BLaER1 (cell line): ENCODE data around the gene CCDC85C.

Experiments used
- H3K27ac ChIP-seq: shearing (Covaris generic); formaldehyde crosslinking; 2 replicates; pipeline ENCODE4 v1.8.1; 2022
- H3K27me3 ChIP-seq: shearing (Covaris generic); formaldehyde crosslinking; 2 replicates; pipeline ENCODE4 v1.8.1; 2022
- H3K36me3 ChIP-seq: shearing (Covaris generic); formaldehyde crosslinking; 2 replicates; pipeline ENCODE4 v1.8.1; 2022
- H3K4me1 ChIP-seq: shearing (Covaris generic); formaldehyde crosslinking; 2 replicates; pipeline ENCODE4 v1.8.1; 2022
- H3K4me2 ChIP-seq: shearing (Covaris generic); formaldehyde crosslinking; 2 replicates; pipeline ENCODE4 v1.8.1; 2022
- H3K4me3 ChIP-seq: shearing (Covaris generic); formaldehyde crosslinking; 2 replicates; pipeline ENCODE4 v1.8.1; 2022
- H3K9ac ChIP-seq: shearing (Covaris generic); formaldehyde crosslinking; 2 replicates; pipeline ENCODE4 v1.8.1; 2022
- H3K9me3 ChIP-seq: shearing (Covaris generic); formaldehyde crosslinking; 2 replicates; pipeline ENCODE4 v1.8.1; 2022
- H4K20me1 ChIP-seq: shearing (Covaris generic); formaldehyde crosslinking; 2 replicates; pipeline ENCODE4 v1.8.1; 2022
- Cebpa-rat ChIP-seq: shearing (Covaris generic); IDR thresholded peaks from 2 replicates; pipeline ENCODE4 v1.8.1; 2022

CCDC85C gene

DNA sequence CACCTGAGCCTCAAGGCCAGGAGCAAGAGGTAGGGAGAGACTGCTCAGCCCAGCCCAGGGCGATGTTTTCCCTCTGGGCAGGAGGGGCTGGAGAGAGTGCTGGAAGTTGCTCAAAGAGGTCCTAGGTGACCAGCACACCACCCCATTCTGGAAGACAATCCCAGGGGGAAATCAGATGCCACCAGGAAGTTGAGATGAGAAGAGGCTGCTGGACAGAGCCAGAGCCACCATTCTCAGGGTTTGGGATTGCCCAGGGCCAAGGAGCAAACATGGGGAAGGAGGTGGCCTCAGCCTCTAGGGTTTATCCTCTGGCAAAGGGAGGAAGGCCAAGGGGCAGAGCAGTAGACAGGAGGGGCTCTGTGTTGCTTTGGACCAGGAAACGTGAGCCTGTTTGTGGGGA, 11.6 kb downstream of the CCDC85C start:
- Histone ChIP-seq H3K36me3 (no peaks in the 10 kb centered on the region), H3K4me1 (peaks cover 98% of the 10 kb centered on the region), H3K9me3 (no peaks in the 10 kb centered on the region), H3K27ac (peak overlapping the region; percentile 54), H3K4me2 (peak overlapping the region; percentile 80), H4K20me1 (peaks cover 22% of the 10 kb centered on the region; the same call in 1 of the 2 replicates), H3K9ac (no peak overlapping the region), H3K27me3 (no peaks in the 10 kb centered on the region), H3K4me3 (no peak overlapping the region)
- no peak for TF ChIP-seq Cebpa-rat

DNA sequence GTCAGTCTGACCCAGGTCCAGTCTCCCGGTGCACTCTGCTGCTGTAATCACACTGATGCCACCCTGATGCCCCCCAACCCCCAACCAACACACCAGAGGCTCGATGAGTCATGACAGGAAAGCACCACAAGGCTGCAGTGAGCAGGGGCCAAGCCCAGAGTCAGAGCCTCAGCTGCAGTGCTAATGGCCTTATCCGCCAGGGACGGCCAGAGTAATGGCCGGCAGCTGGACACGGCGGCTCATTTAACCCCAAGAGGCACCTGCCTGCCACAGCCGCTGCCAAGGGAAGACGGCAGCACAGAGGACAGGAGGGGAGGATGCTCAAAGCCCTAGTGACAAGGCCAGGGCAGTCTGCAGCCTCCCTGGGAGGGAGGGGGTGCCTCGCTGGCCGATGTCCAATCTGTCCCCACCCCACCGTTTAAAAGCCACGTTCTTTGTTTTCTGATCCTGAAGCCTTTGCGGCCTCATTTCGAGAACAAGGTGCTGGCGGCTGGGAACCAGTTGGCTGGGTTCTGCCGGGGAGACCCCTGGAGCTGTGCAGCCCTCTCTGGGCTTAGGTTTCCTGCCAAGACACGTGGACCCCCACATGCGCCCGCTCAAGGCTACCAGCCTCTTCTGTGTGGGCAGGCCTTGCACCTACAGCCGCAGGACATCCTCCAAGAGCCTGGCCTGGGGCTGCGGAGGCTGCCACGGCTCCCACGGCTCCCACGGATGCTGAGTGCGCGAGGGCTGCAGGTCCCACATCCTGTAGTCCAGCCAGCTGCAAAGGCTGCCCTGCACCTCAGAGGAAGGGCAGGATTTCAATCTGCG, 13.1 kb downstream of the CCDC85C start:
- H4K20me1 ChIP-seq: peaks cover 37% of the 10 kb centered on the region
- no peaks in the 10 kb centered on the region for H3K36me3 ChIP-seq
- H3K9ac ChIP-seq: peak overlapping the region; percentile 72; the same call in 1 of the 2 replicates
- H3K4me1 ChIP-seq: peaks cover 98% of the 10 kb centered on the region
- peak overlapping the region; percentile 81 for H3K27ac ChIP-seq
- H3K4me2 ChIP-seq: peak overlapping the region; percentile 80
- peak overlapping the region; percentile 34; the same call in 1 of the 2 replicates for H3K4me3 ChIP-seq
- H3K27me3 ChIP-seq: no peaks in the 10 kb centered on the region
- no peak for TF ChIP-seq Cebpa-rat
- H3K9me3 ChIP-seq: no peaks in the 10 kb centered on the region

DNA sequence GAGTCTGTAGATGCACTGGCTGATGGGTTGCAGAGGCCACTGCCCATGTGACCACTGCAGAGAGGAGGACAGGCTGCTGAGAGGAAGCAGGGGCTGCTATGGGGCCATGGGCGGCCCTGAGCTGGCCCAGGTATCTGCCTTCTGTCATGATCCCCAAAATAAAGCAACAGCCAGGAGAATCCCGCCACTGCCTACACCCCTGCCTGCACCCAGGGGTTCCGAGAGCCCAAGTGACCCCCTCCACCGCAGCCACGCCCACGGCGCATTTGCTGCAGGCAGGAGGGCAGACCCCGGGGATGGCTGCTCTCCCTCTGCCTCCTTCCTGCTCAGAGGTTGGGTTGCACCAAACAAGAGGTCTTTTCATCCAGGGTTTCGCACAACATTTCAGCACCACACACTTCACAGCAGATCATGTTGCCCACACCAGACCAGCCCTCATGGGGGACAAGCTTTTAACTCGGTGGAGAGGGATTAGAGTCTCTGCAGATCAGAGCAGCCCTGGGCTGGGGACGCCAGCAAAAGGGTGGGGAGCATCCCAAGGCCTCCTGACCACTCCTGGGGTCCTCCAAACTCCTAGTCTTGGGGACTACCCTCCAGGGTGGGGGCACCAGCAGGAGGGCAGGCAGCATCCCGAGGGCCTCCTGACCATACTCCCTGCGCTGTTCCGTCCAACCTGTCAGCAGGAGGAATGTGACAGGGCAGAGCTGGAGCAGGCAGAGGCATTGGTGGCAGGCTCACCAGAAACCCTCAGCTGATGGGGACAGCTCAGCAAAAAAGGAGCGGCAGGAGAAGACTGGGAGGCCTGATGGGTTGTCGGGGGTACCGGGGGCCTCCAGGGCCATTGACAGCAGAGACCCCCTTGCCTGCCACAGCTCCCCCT, 14.1 kb downstream of the CCDC85C start:
- Histone ChIP-seq H3K4me2 (peak overlapping the region; percentile 80), H3K27ac (peak overlapping the region; percentile 81), H3K4me1 (peaks cover 98% of the 10 kb centered on the region), H3K36me3 (no peaks in the 10 kb centered on the region), H3K9me3 (no peaks in the 10 kb centered on the region), H3K9ac (peak overlapping the region; percentile 72), H4K20me1 (peaks cover 47% of the 10 kb centered on the region), H3K4me3 (peak overlapping the region; percentile 34), H3K27me3 (no peaks in the 10 kb centered on the region)
- no peak for TF ChIP-seq Cebpa-rat

DNA sequence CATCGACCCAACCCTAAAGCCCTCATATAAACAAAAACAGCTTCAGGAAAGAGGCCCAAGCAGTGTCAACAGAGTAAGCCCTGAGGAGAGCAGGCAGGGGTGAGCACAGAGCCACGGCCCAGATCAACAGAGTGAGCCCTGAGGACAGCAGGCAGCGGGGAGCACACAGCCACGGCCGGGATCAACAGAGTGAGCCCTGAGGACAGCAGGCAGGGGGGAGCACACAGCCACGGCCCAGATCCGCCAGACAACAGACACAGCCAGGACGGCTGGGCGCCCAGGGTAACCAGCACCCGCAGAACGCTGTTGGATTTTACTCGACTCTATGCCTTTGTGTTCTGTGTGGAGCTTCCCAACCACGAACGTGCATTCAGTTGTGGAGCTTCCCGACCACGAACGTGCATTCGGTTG, 15.0 kb downstream of the CCDC85C start:
- no peaks in the 10 kb centered on the region for H3K36me3 ChIP-seq
- H3K4me1 ChIP-seq: peaks cover 98% of the 10 kb centered on the region
- H3K27me3 ChIP-seq: no peaks in the 10 kb centered on the region
- H3K4me3 ChIP-seq: peak overlapping the region; percentile 34
- H3K9me3 ChIP-seq: no peaks in the 10 kb centered on the region
- peaks cover 56% of the 10 kb centered on the region for H4K20me1 ChIP-seq
- no peak for TF ChIP-seq Cebpa-rat
- peak overlapping the region; percentile 80 for H3K4me2 ChIP-seq
- H3K9ac ChIP-seq: peak overlapping the region; percentile 72
- peak overlapping the region; percentile 81 for H3K27ac ChIP-seq

DNA sequence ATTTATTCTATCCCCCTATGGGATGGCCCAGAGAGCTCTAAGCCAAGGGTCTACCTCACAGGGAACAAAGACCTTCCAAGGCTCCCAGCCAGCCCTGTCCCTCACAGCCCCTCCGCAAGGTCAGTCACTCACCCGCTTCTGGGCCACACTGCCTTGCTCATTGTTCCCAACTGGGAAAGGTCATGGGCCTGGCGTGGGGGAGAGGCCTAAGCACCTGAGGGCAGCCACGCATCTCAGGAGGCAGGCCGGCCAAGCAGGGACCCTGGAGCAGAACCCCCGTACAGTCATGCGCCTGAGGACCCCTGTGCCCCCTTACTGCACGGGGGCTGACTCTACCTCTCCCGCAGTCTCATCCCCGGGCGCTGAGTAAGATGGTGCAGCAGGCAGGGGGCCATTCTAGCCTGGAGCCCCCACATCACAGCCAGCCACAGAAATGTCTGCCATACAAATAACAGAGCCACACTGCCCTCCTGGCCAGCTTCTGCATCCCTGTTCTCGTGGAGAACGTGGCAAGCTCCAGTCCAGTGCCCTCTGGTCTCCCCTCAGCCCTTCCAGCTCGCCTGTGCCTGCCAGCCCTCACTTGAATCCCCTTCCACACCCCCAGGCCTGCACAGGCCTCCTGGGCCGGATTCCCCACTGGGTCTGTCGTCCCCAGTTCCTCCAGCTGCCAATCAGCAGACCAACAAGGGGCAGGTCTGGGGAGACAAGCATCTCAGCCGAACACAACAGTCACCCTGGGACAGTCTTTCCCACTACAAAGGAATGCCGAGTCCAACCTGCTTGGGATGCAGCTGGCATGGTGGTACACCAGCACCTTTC, 16.3 kb downstream of the CCDC85C start:
- Histone ChIP-seq H3K9me3 (no peaks in the 10 kb centered on the region), H3K4me1 (peaks cover 92% of the 10 kb centered on the region), H3K27me3 (no peaks in the 10 kb centered on the region), H3K9ac (peak overlapping the region; percentile 72; the same call in 1 of the 2 replicates), H3K4me2 (peak overlapping the region; percentile 80), H4K20me1 (peaks cover 66% of the 10 kb centered on the region), H3K4me3 (no peak overlapping the region), H3K36me3 (no peaks in the 10 kb centered on the region), H3K27ac (peak overlapping the region; percentile 81)
- no peak for TF ChIP-seq Cebpa-rat

DNA sequence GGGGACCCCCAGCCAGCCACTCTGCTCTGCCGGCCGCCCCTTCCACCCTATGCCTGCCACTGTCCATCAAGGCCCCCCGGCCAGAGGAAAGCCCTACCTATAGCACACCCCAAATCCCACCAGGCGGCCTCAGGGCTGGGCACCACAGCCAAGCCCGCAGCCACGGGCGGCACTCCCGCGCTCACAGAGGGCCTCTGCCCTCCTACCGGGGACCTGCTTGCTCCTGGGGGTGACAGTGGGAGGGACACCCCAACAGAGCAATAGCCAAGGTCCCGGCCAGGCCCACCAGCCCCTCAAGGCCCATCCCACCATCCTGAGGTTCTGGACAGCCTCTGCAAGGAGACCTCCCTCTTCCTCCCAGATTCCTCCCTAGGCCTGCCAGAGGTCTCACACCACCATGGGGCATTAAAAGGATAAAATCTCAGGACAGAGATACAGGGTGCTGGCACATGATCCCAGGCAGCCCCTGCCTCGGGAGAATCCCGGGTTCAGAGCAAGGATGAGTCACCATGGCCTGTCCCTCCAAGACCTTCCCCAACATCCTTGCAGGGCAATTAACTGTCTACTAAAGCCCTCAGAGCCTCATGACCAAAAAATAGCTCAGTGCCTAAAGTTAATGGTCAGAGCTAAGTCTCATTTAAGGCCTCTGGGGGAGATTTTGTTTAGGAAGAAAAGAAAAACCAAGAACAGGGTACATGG, 17.1 kb downstream of the CCDC85C start:
- H3K4me1 ChIP-seq: peaks cover 92% of the 10 kb centered on the region
- TF ChIP-seq Cebpa-rat: no peak
- peak overlapping the region; percentile 81 for H3K27ac ChIP-seq

DNA sequence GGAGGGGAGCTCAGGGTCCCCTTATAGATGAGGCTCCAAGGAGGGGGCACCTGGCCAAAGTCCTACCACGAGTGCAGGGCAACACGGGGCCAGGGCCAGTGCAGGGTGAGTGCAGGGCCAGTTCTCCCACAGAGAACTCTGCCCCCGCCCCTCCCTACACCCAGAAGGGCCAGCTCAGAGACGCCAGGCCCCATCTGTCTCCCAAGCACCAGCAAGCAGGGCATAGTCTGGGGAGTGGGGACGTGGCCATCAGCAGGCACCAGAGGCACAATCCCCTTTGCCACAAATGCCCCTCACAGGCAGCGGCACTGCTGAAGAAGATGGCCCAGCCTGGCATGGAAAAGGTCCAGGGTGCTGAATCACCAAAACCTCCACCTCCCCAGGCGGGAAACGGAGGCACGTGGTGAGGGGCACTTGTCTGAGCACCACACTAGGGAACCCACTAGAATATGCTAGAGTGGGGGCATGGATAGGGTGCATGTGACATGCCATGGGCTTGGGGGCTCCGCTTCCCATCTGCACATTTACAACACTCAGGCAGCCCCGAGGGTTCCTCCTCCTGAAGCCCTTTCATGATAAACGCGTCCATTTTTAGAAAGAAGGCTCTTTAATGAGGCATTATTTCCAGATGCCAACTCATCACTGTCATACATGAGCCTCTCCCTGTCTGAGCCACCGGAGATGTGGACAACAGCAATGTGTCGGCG, 17.8 kb downstream of the CCDC85C start:
- no peak for TF ChIP-seq Cebpa-rat
- peak overlapping the region; percentile 81 for H3K27ac ChIP-seq
- H3K4me1 ChIP-seq: peaks cover 92% of the 10 kb centered on the region
- peak overlapping the region; percentile 80 for H3K4me2 ChIP-seq
- peaks cover 81% of the 10 kb centered on the region for H4K20me1 ChIP-seq
- no peaks in the 10 kb centered on the region for H3K27me3 ChIP-seq
- H3K9ac ChIP-seq: peak overlapping the region; percentile 49
- 0 out of 2 replicates have a peak, but pooled peaks cover 5% of the 10 kb centered on the region for H3K36me3 ChIP-seq
- H3K9me3 ChIP-seq: no peaks in the 10 kb centered on the region
- no peak overlapping the region for H3K4me3 ChIP-seq

More for the DNA sequence above, 17.1 kb downstream of the CCDC85C start:
- H3K4me2 ChIP-seq: peak overlapping the region; percentile 80
- peaks cover 74% of the 10 kb centered on the region for H4K20me1 ChIP-seq
- 0 out of 2 replicates have a peak, but pooled peaks cover 3% of the 10 kb centered on the region for H3K36me3 ChIP-seq
- H3K9ac ChIP-seq: peak overlapping the region; percentile 49; the same call in 1 of the 2 replicates
- no peak overlapping the region for H3K4me3 ChIP-seq
- H3K27me3 ChIP-seq: no peaks in the 10 kb centered on the region
- no peaks in the 10 kb centered on the region for H3K9me3 ChIP-seq

DNA sequence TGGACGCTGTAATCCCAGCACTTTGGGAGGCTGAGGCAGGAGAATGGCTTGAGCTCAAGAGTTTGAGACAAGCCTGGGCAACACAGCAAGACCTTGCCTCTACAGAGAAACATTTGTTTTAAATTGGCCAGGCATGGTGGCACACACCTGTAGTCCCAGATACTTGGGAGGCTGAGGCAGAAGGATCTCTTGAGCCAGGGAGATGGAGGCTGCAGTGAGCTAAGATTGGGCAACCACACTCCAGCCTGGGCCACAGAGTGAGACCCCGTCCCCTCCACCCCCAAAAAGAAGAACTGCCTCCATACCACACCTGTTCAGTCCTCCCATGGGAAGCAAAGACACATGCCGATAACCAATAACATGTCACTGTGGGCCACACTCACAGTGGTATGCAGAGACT, 19.2 kb downstream of the CCDC85C start:
- peak overlapping the region; percentile 80 for H3K4me2 ChIP-seq
- H3K9ac ChIP-seq: no peak overlapping the region
- H4K20me1 ChIP-seq: peaks cover 80% of the 10 kb centered on the region
- no peaks in the 10 kb centered on the region for H3K9me3 ChIP-seq
- TF ChIP-seq Cebpa-rat: no peak
- no peak overlapping the region for H3K4me3 ChIP-seq
- 0 out of 2 replicates have a peak, but pooled peaks cover 5% of the 10 kb centered on the region for H3K36me3 ChIP-seq
- H3K27me3 ChIP-seq: no peaks in the 10 kb centered on the region
- peak overlapping the region; percentile 11; the same call in 1 of the 2 replicates for H3K27ac ChIP-seq
- H3K4me1 ChIP-seq: peaks cover 92% of the 10 kb centered on the region
